HepG2 (cell line): ENCODE data around the gene AMDHD1. TPM values are rescaled to one million over a fixed set of nuclear protein-coding genes. Genes with fewer than 3 reads are reported as not detected.

ENCODE experiments used
- ATAC-seq: fragments of 200-7000 bp; cut with Tn5 transposase; 3 replicates; pipeline ENCODE4 v1.9.1; 2020; ENCODE audit warnings: mild to moderate bottlenecking, moderate library complexity
- BruUV-seq: library from RNA; stranded (reverse); fragments of 400-500 nt; replicated peaks from 2 replicates; lab custom pipeline; 2021; lab: Mats Ljungman, UMichigan
- CTCF ChIA-PET: fragments of 300-600 bp; formaldehyde crosslinking; extraction: SDS; loops from one replicate; lab custom pipeline; 2021; ENCODE audit warnings: low total read pairs, inconsistent platforms, low intra/inter-chr PET ratio; lab: Yijun Ruan, JAX
- POLR2A ChIA-PET: fragments of 350-600 bp; sonication (Branson Sonifier 250); formaldehyde crosslinking; loops from one replicate; lab custom pipeline; 2020; ENCODE audit warnings: antibody characterized with exemption, inconsistent platforms; lab: Yijun Ruan, JAX
- DNase-seq: peaks from one replicate; pipeline ENCODE4 v3.0.0-alpha.2; 2015; ENCODE audit warnings: low spot score
- FAIRE-seq: peaks from 3 replicates; lab custom pipeline; 2011; peaks lifted over from hg19 to GRCh38; lab: Jason Lieb, UNC
- H2AFZ ChIP-seq: one replicate; pipeline ENCODE4 v1.6.1; 2011; ENCODE audit warnings: low read length, inconsistent platforms
- H3K27ac ChIP-seq: fragments of 300-600 bp; 3 replicates; pipeline ENCODE4 v1.8.0; 2011; ENCODE audit warnings: mixed run types, mild to moderate bottlenecking, mixed read lengths, low read length, inconsistent platforms; ENCODE audit not compliant: insufficient read depth; ENCODE audit errors: extremely low read length
- H3K27me3 ChIP-seq, 2 experiments: fragments of 200-600 bp in 1 of 2; 2 replicates in 1 of 2; 3 replicates in 1 of 2; pipeline versions ENCODE4 v1.6.0 to v1.8.0; 2011; ENCODE audit warnings: low read length in 2 of 2, mild to moderate bottlenecking in 2 of 2, moderate library complexity in 2 of 2, inconsistent platforms in 1 of 2; ENCODE audit not compliant: insufficient read depth in 2 of 2, control insufficient read depth in 1 of 2
- H3K36me3 ChIP-seq, 2 experiments: fragments of 200-600 bp in 1 of 2; replicated peaks in 1 of 2; 2 replicates in 1 of 2; 3 replicates in 1 of 2; pipeline versions ENCODE4 v1.5.1 to v1.8.0; 2011; ENCODE audit warnings: low read length in 2 of 2, inconsistent platforms in 1 of 2; ENCODE audit not compliant: insufficient read depth in 2 of 2, control insufficient read depth in 1 of 2
- H3K4me1 ChIP-seq: 2 replicates; pipeline ENCODE4 v1.5.1; 2012; ENCODE audit warnings: low read length, inconsistent platforms; ENCODE audit not compliant: insufficient read depth
- H3K4me2 ChIP-seq: 2 replicates; pipeline ENCODE4 v1.6.0; 2011; ENCODE audit warnings: low read depth, low read length, inconsistent platforms
- H3K4me3 ChIP-seq, 3 experiments: fragments of 200-600 bp in 1 of 3; sonication (generic), shearing (Covaris generic) in 1 of 3; replicated peaks in 1 of 3; 2 replicates each; pipeline ENCODE4 v1.5.1; 2011 to 2016; ENCODE audit warnings: low read length in 3 of 3, inconsistent platforms in 2 of 3, low read depth in 2 of 3, mild to moderate bottlenecking in 2 of 3, control low read depth in 1 of 3, mixed read lengths in 1 of 3; ENCODE audit not compliant: insufficient read depth in 1 of 3
- H3K79me2 ChIP-seq: one replicate; pipeline ENCODE4 v1.6.1; 2011; ENCODE audit warnings: low read length, inconsistent platforms; ENCODE audit not compliant: insufficient read depth
- H3K9ac ChIP-seq: 2 replicates; pipeline ENCODE4 v1.6.0; 2011; ENCODE audit warnings: mild to moderate bottlenecking, low read depth, low read length, inconsistent platforms; ENCODE audit not compliant: insufficient read depth
- H3K9me3 ChIP-seq: 2 replicates; pipeline ENCODE4 v1.5.1; 2012; ENCODE audit warnings: mild to moderate bottlenecking, low read length
- H4K20me1 ChIP-seq: 2 replicates; pipeline ENCODE4 v1.6.0; 2011; ENCODE audit warnings: inconsistent platforms, mild to moderate bottlenecking, low read length, moderate library complexity; ENCODE audit not compliant: insufficient read depth
- AHR ChIP-seq: IDR thresholded peaks from 2 replicates; pipeline ENCODE4 v1.6.1; 2018; ENCODE audit warnings: missing genetic modification reagents, missing compliant biosample characterization
- ZNF24 ChIP-seq: fragments of 450-650 bp; IDR thresholded peaks from 2 replicates; pipeline ENCODE4 v1.6.1; 2017; ENCODE audit warnings: antibody characterized with exemption, mild to moderate bottlenecking
- ZNF800 ChIP-seq: sonication (generic); formaldehyde crosslinking; IDR thresholded peaks from 2 replicates; pipeline ENCODE4 v1.4.0; 2020; ENCODE audit warnings: missing genetic modification reagents
- WGBS: methylation state at CpG from one replicate; pipeline ENCODE4 v1.1.6; 2017; ENCODE audit warnings: low lambda C conversion rate; 5-methylcytosine and 5-hydroxymethylcytosine counted together
- in situ Hi-C: cut with HindIII; loops from 2 replicates; pipeline ENCODE4 v1.10.0; 2017; ENCODE audit warnings: low pct_unique_long_range_greater_than_20kb; ENCODE audit not compliant: extremely low pct_ligation_motif_present
- intact Hi-C: fragments of 100-400 bp; cut with micrococcal nuclease; formaldehyde crosslinking; loops from one replicate; pipeline ENCODE4 v1.10.0; 2022; ENCODE audit not compliant: unreplicated experiment
- polyA plus RNA-seq, 8 experiments: library from polyadenylated mRNA; depleted of rRNA in 3 of 8; stranded (reverse) in 7 of 8; unstranded in 1 of 8; fragments of >200 nt; fragmentation: Illumina TruSeq in 4 of 8; extraction: Trizol in 4 of 8; gene quantifications; 2 replicates each; pipeline versions ENCODE4 v1.2.1 to v1.2.3, GENCODE V29; 2011 to 2016; ENCODE audit warnings: low read depth in 4 of 8, missing spikeins in 1 of 8, mixed read lengths in 1 of 8; ENCODE audit not compliant: insufficient read depth in 1 of 8
- total RNA-seq, 5 experiments: library from RNA; depleted of rRNA; stranded (reverse); fragments of >200 nt; fragmentation: Illumina TruSeq; extraction: Trizol; gene quantifications; 2 replicates each; pipeline ENCODE4 v1.2.3, GENCODE V29; 2016; ENCODE audit warnings: low read depth in 1 of 5
- TF ChIP-seq, protein P1 (sequence below): sonication (generic); formaldehyde crosslinking; IDR thresholded peaks from 2 replicates; pipeline ENCODE4 v1.4.0; 2020; ENCODE audit warnings: missing genetic modification reagents

AMDHD1 gene
- total and polyA plus RNA-seq, 2 of the 13 experiments (the other 11 are each of a cell fraction or from before 2014, with no cell fraction given) = 6.5 to 29.6 TPM

GRCh38 chr12:95988506-95989275 is 45.6 kb downstream of the AMDHD1 start:
- CTCF ChIA-PET = no interaction called here
- Histone ChIP-seq H3K27me3 (no peaks in the 10 kb centered on the region), H3K79me2 (no peaks in the 10 kb centered on the region), H3K9me3 (no peaks in the 10 kb centered on the region), H3K4me3 (no peak overlapping the region), H3K9ac (no peak overlapping the region), H3K4me2 (no peak overlapping the region), H2AFZ (no peak overlapping the region), H3K4me1 (peaks cover under 1% of the 10 kb centered on the region; the same call in 1 of the 2 replicates), H3K27ac (no peak overlapping the region), H3K36me3 (no peaks in the 10 kb centered on the region; a peak in 1 of 5 replicates), H4K20me1 (no peaks in the 10 kb centered on the region)
- no peak for ATAC-seq
- no TSS peak for BruUV-seq
- no peak for DNase-seq
- no peak for FAIRE-seq
- in situ Hi-C loops (loop anchor here (25.0 kb wide), 1 partner anchor 401 kb away; no protein-coding TSS in a partner anchor), intact Hi-C loops (no loop called here)
- TF ChIP-seq ZNF24 (no peak), AHR (no peak), ZNF800 (no peak)
- TF ChIP-seq, protein P1, sequence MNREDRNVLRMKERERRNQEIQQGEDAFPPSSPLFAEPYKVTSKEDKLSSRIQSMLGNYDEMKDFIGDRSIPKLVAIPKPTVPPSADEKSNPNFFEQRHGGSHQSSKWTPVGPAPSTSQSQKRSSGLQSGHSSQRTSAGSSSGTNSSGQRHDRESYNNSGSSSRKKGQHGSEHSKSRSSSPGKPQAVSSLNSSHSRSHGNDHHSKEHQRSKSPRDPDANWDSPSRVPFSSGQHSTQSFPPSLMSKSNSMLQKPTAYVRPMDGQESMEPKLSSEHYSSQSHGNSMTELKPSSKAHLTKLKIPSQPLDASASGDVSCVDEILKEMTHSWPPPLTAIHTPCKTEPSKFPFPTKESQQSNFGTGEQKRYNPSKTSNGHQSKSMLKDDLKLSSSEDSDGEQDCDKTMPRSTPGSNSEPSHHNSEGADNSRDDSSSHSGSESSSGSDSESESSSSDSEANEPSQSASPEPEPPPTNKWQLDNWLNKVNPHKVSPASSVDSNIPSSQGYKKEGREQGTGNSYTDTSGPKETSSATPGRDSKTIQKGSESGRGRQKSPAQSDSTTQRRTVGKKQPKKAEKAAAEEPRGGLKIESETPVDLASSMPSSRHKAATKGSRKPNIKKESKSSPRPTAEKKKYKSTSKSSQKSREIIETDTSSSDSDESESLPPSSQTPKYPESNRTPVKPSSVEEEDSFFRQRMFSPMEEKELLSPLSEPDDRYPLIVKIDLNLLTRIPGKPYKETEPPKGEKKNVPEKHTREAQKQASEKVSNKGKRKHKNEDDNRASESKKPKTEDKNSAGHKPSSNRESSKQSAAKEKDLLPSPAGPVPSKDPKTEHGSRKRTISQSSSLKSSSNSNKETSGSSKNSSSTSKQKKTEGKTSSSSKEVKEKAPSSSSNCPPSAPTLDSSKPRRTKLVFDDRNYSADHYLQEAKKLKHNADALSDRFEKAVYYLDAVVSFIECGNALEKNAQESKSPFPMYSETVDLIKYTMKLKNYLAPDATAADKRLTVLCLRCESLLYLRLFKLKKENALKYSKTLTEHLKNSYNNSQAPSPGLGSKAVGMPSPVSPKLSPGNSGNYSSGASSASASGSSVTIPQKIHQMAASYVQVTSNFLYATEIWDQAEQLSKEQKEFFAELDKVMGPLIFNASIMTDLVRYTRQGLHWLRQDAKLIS (CRISPR knock-in tag) = no peak
- WGBS = 79% methylated on average over 11 of the region's 11 CpGs
- POLR2A ChIA-PET = interaction anchor here (0.6 to 1.3 kb wide), 2 partner anchors 9 to 11 kb away, joined by 3 read pairs; no protein-coding TSS in a partner anchor
